Tibial nerve (tissue), 4 donors: ENCODE results near the gene PIEZO2.

Experiments used
- CTCF ChIP-seq, 5 experiments: fragments of 200-600 bp in 3 of 5; fragments of 450-650 bp in 2 of 5; sonication (generic) in 3 of 5; IDR thresholded peaks; one replicate each; pipeline ENCODE4 v1.5.1; 2016 to 2019; ENCODE audit warnings: antibody characterized with exemption in 5 of 5, mild to moderate bottlenecking in 3 of 5, moderate library complexity in 2 of 5
- EP300 ChIP-seq, 2 donors: sonication (generic); formaldehyde crosslinking; IDR thresholded peaks; one replicate each; pipeline ENCODE4 v1.6.1; 2017; ENCODE audit warnings: antibody characterized with exemption in 2 of 2, mild to moderate bottlenecking in 1 of 2
- POLR2A ChIP-seq, 2 donors: fragments of 450-650 bp; IDR thresholded peaks; one replicate each; pipeline ENCODE4 v1.6.1; 2017; ENCODE audit warnings: antibody characterized with exemption in 2 of 2, mild to moderate bottlenecking in 2 of 2, moderate library complexity in 2 of 2

GRCh38 chr18:11146947-11147345, 2.4 kb downstream of the PIEZO2 start:
- TF ChIP-seq CTCF (IDR thresholded peaks at IDR 0.05) (no peak), POLR2A (IDR thresholded peaks at IDR 0.05) (no peak), EP300 (IDR thresholded peaks at IDR 0.05) (no peak)
